Heart left ventricle (tissue), 16 donors: Measurements from ENCODE around the gene RPTOR. TPM values are rescaled to one million over a fixed set of nuclear protein-coding genes. Genes with fewer than 3 reads are reported as not detected.

Experiments used
- ATAC-seq, 4 donors: fragments of 200-7000 bp; cut with Tn5 transposase; one replicate each; pipeline ENCODE4 v1.9.1; 2020 to 2022; ENCODE audit warnings: moderate library complexity in 4 of 4, mild to moderate bottlenecking in 3 of 4, moderate number of reproducible peaks in 1 of 4
- DNase-seq, 5 donors: peaks; one replicate each; pipeline ENCODE4 v3.0.0-alpha.2; 2020
- H3K27ac ChIP-seq, 12 donors: fragments of 200-600 bp; sonication (generic) in 4 of 12; one replicate each; pipeline versions ENCODE4 v1.5.0 to v1.8.0; 2016 to 2022; ENCODE audit warnings: mild to moderate bottlenecking in 2 of 12
- H3K27me3 ChIP-seq, 9 donors: fragments of 200-600 bp; sonication (generic) in 2 of 9; one replicate each; pipeline versions ENCODE4 v1.5.1 to v1.8.0; 2016 to 2022; ENCODE audit warnings: mild to moderate bottlenecking in 3 of 9
- H3K36me3 ChIP-seq, 9 donors: fragments of 200-600 bp; sonication (generic) in 2 of 9; one replicate each; pipeline versions ENCODE4 v1.5.0 to v1.8.0; 2018 to 2022; ENCODE audit warnings: mild to moderate bottlenecking in 2 of 9
- H3K4me1 ChIP-seq, 12 donors: fragments of 200-600 bp; sonication (generic) in 4 of 12; one replicate each; pipeline versions ENCODE4 v1.5.0 to v1.8.0; 2016 to 2022; ENCODE audit warnings: mild to moderate bottlenecking in 3 of 12
- H3K4me3 ChIP-seq, 12 donors: fragments of 200-600 bp; sonication (generic) in 4 of 12; one replicate each; pipeline versions ENCODE4 v1.5.0 to v1.8.0; 2017 to 2022; ENCODE audit warnings: mild to moderate bottlenecking in 9 of 12, moderate library complexity in 4 of 12
- H3K9me3 ChIP-seq, 12 donors: fragments of 200-600 bp; sonication (generic) in 4 of 12; one replicate each; pipeline versions ENCODE4 v1.5.0 to v1.8.0; 2016 to 2022; ENCODE audit warnings: mild to moderate bottlenecking in 1 of 12
- CTCF ChIP-seq, 12 donors: fragments of 200-600 bp; sonication (generic) in 4 of 12; IDR thresholded peaks; one replicate each; pipeline versions ENCODE4 v1.5.0 to v1.8.0; 2018 to 2022; ENCODE audit warnings: antibody characterized with exemption in 12 of 12, mild to moderate bottlenecking in 5 of 12
- POLR2A ChIP-seq, 2 donors: fragments of 450-650 bp; IDR thresholded peaks; one replicate each; pipeline ENCODE4 v1.6.1; 2017; ENCODE audit warnings: antibody characterized with exemption in 2 of 2, mild to moderate bottlenecking in 2 of 2, moderate library complexity in 2 of 2
- WGBS, 4 donors: extraction: QIAGEN DNeasy Blood & Tissue Kit in 2 of 4; methylation state at CpG; one replicate each; pipeline versions ENCODE4 v1.1.5 to v1.1.7; 2013 to 2018; 5-methylcytosine and 5-hydroxymethylcytosine counted together
- intact Hi-C, 10 donors: fragments of 100-400 bp; cut with DNase I; formaldehyde crosslinking; loops; one replicate each; pipeline versions ENCODE4 v1.11.1 to v1.14.2; 2022
- polyA plus RNA-seq, 2 donors: library from polyadenylated mRNA; stranded (reverse); fragments of 200-250 nt; gene quantifications; one replicate each; pipeline ENCODE4 v1.2.3, GENCODE V29; 2013
- total RNA-seq, 9 donors: library from RNA; depleted of rRNA in 2 of 9; stranded (reverse); fragments of >200 nt in 2 of 9; fragmentation: NEBNext Ultra II Directional in 3 of 9; extraction: Animal tissue kit (Norgen Biotek cat#: 25700) in 3 of 9; gene quantifications; one replicate each; pipeline versions ENCODE4 v1.1.0 to v1.2.4, GENCODE V29; 2016 to 2023
- donor health status: ischemic (EF 13 %, LVEDD 7.1; RV severe dilation, severe dysfunction).
- donor health status: healthy with polysubstance abuse.
- donor health status: DM: no; HTN: yes; CAD: no.
- donor health status: DM: no; HTN: no; CAD: no.
- donor health status: ischemic (EF 25% LVEDD 6.9; RV normal size, moderate dysfunction).
- donor health status: ischemic (EF 25% LVEDD 5.7; RV mildly dilated, moderate dysfunction).
- donor health status: healthy.
- donor health status: DM: yes; HTN: yes; CAD: no.
- donor health status: ischemic (EF 35%, LVEDD 5.7; RV mildly dilated, moderate dysfunction).
- donor health status: nonischemic (EF 11% LVEDD 7.7; RV severe dilation, severe dysfunction).
- donor health status: DM: yes; HTN: yes; CAD: no.
- donor health status: PGD.
- donor health status: ischemic (EF 29% LVEDD 5.4; RV normal size, mild dysfunction).
- donor health status: nonischemic (EF 23%, LVEDD 6.1; RV moderate dilation, normal function).

Gene RPTOR
- total and polyA plus RNA-seq, 11 donors = 14.7 to 31.7 (median 26.0) TPM

GRCh38 chr17:80908776-80909175 lies 364.1 kb downstream of the RPTOR start:
- Histone ChIP-seq H3K27ac (no peak overlapping the region), H3K4me1 (no peaks in the 10 kb centered on the region), H3K36me3 (peaks cover 0 to 63% (median 43%) of the 10 kb centered on the region in 9 donors), H3K4me3 (no peak overlapping the region), H3K27me3 (no peaks in the 10 kb centered on the region), H3K9me3 (no peaks in the 10 kb centered on the region)
- WGBS, 4 donors = 96 to 98% (median 97%) methylated on average over 13 of the region's 13 CpGs
- DNase-seq (peak in 2 of 5 donors; percentile 12 to 42), ATAC-seq (no peak)
- TF ChIP-seq CTCF (IDR thresholded peaks at IDR 0.05) (no peak), POLR2A (IDR thresholded peaks at IDR 0.05) (no peak)
- intact Hi-C loops = no loop called here

GRCh38 chr17:80909635-80910034 lies 365.0 kb downstream of the RPTOR start:
- intact Hi-C loops = no loop called here
- no peak overlapping the region for H3K4me3 ChIP-seq
- no peak for DNase-seq
- H3K27me3 ChIP-seq = no peaks in the 10 kb centered on the region
- no peaks in the 10 kb centered on the region for H3K4me1 ChIP-seq
- H3K36me3 ChIP-seq = peaks cover 0 to 55% (median 39%) of the 10 kb centered on the region in 9 donors
- H3K27ac ChIP-seq = no peak overlapping the region
- H3K9me3 ChIP-seq = no peaks in the 10 kb centered on the region
- TF ChIP-seq CTCF (IDR thresholded peaks at IDR 0.05) (no peak), POLR2A (IDR thresholded peaks at IDR 0.05) (no peak)
- ATAC-seq = no peak
- WGBS, 4 donors = 95 to 100% (median 97%) methylated on average over 2 of the region's 2 CpGs

GRCh38 chr17:80910043-80910442 lies 365.4 kb downstream of the RPTOR start:
- ATAC-seq (no peak), DNase-seq (peak in 2 of 5 donors; percentile 4 to 5)
- Histone ChIP-seq H3K36me3 (peaks cover 0 to 55% (median 39%) of the 10 kb centered on the region in 9 donors), H3K4me3 (no peak overlapping the region), H3K4me1 (no peaks in the 10 kb centered on the region), H3K27me3 (no peaks in the 10 kb centered on the region), H3K27ac (no peak overlapping the region), H3K9me3 (no peaks in the 10 kb centered on the region)
- TF ChIP-seq POLR2A (IDR thresholded peaks at IDR 0.05) (no peak), CTCF (IDR thresholded peaks at IDR 0.05) (no peak)
- intact Hi-C loops = no loop called here
- WGBS, 4 donors = 95 to 97% (median 96%) methylated on average over 5 of the region's 5 CpGs

GRCh38 chr17:80912476-80912875 lies 367.8 kb downstream of the RPTOR start:
- ATAC-seq = no peak
- Histone ChIP-seq H3K4me3 (no peak overlapping the region), H3K36me3 (peaks cover 0 to 50% (median 40%) of the 10 kb centered on the region in 9 donors), H3K27ac (no peak overlapping the region), H3K27me3 (no peaks in the 10 kb centered on the region), H3K9me3 (no peaks in the 10 kb centered on the region), H3K4me1 (no peaks in the 10 kb centered on the region)
- WGBS, 4 donors = 93% methylated on average over 15 of the region's 15 CpGs
- intact Hi-C loops = no loop called here
- TF ChIP-seq CTCF (IDR thresholded peaks at IDR 0.05) = no peak
- TF ChIP-seq POLR2A (IDR thresholded peaks at IDR 0.05) = no peak
- DNase-seq = peak in 1 of 5 donors; percentile 11
